B cell (primary cell): ENCODE data around the gene ATRNL1. TPM values are rescaled to one million over a fixed set of nuclear protein-coding genes. Genes with fewer than 3 reads are reported as not detected.

Experiments used
- ATAC-seq: fragments of 200-7000 bp; cut with Tn5 transposase; one replicate; pipeline ENCODE4 v1.10.0; 2021; ENCODE audit warnings: low read depth, mild to moderate bottlenecking, moderate number of reproducible peaks, moderate library complexity
- CTCF ChIA-PET: fragments of 350-600 bp; sonication (Branson Sonifier 250); formaldehyde crosslinking; loops from one replicate; lab custom pipeline; 2021; ENCODE audit warnings: antibody characterized with exemption, inconsistent platforms; lab: Charles Lee
- POLR2A ChIA-PET: fragments of 350-600 bp; sonication (Branson Sonifier 250); formaldehyde crosslinking; loops from one replicate; lab custom pipeline; 2021; ENCODE audit warnings: antibody characterized with exemption; lab: Charles Lee
- DNase-seq: peaks from one replicate; pipeline ENCODE4 v3.0.0; 2013
- H2AFZ ChIP-seq: 2 replicates; pipeline ENCODE4 v1.6.1; 2012; ENCODE audit warnings: mild to moderate bottlenecking, low read depth, low read length; ENCODE audit not compliant: insufficient read depth, poor library complexity, severe bottlenecking
- H3K27ac ChIP-seq, 2 donors: 1 replicate in 1 of 2; 2 replicates in 1 of 2; pipeline ENCODE4 v1.5.1; 2012 to 2013; ENCODE audit warnings: low read length in 2 of 2, mild to moderate bottlenecking in 2 of 2, moderate library complexity in 1 of 2
- H3K27me3 ChIP-seq, 4 experiments: fragments of 200-600 bp in 1 of 4; sonication (generic) in 1 of 4; replicated peaks in 1 of 4; 1 replicate in 2 of 4; 2 replicates in 2 of 4; pipeline versions ENCODE4 v1.6.1 to v1.7.0; 2013 to 2016; ENCODE audit warnings: low read length in 3 of 4, mild to moderate bottlenecking in 2 of 4, mixed read lengths in 1 of 4, moderate library complexity in 1 of 4; ENCODE audit not compliant: insufficient read depth in 4 of 4, control insufficient read depth in 3 of 4; ENCODE audit errors: control extremely low read depth in 1 of 4
- H3K36me3 ChIP-seq, 2 experiments: replicated peaks in 1 of 2; 1 replicate in 1 of 2; 2 replicates in 1 of 2; pipeline versions ENCODE4 v1.6.1 to v1.7.1; 2013; ENCODE audit warnings: low read length in 1 of 2; ENCODE audit not compliant: insufficient read depth in 2 of 2, control insufficient read depth in 1 of 2; ENCODE audit errors: control extremely low read depth in 1 of 2, extremely low read depth in 1 of 2
- H3K4me1 ChIP-seq, 2 donors: fragments of 200-600 bp in 1 of 2; sonication (generic) in 1 of 2; 1 replicate in 1 of 2; 2 replicates in 1 of 2; pipeline versions ENCODE4 v1.5.1 to v1.6.1; 2013 to 2017; ENCODE audit warnings: low read length in 2 of 2; ENCODE audit not compliant: control insufficient read depth in 2 of 2, insufficient read depth in 2 of 2
- H3K4me2 ChIP-seq: replicated peaks from 2 replicates; pipeline ENCODE3; 2012; ENCODE audit warnings: mild to moderate bottlenecking, low read depth, low read length; ENCODE audit not compliant: poor library complexity, severe bottlenecking
- H3K4me3 ChIP-seq, 5 experiments: fragments of 200-600 bp in 1 of 5; sonication (generic) in 1 of 5; 1 replicate in 3 of 5; 2 replicates in 2 of 5; pipeline versions ENCODE4 v1.5.1 to v1.7.0; 2011 to 2016; ENCODE audit warnings: low read length in 4 of 5, mild to moderate bottlenecking in 4 of 5, low read depth in 2 of 5, control low read depth in 1 of 5, moderate library complexity in 1 of 5; ENCODE audit not compliant: insufficient read depth in 1 of 5; ENCODE audit errors: control extremely low read depth in 1 of 5, extremely low read depth in 1 of 5
- H3K79me2 ChIP-seq: fragments of 200-600 bp; sonication (generic); one replicate; pipeline ENCODE4 v1.6.0; 2016; ENCODE audit warnings: low read length; ENCODE audit not compliant: control insufficient read depth, insufficient read depth
- H3K9ac ChIP-seq: fragments of 200-600 bp; sonication (generic); 2 replicates; pipeline ENCODE4 v1.6.1; 2017; ENCODE audit warnings: mild to moderate bottlenecking, low read length, moderate library complexity
- H3K9me3 ChIP-seq, 3 donors: one replicate each; pipeline versions ENCODE4 v1.6.1 to v1.7.1; 2013; ENCODE audit warnings: low read length in 2 of 3; ENCODE audit not compliant: control insufficient read depth in 2 of 3, insufficient read depth in 1 of 3; ENCODE audit errors: control extremely low read depth in 1 of 3
- H4K20me1 ChIP-seq: 2 replicates; pipeline ENCODE4 v1.6.0; 2012; ENCODE audit warnings: mild to moderate bottlenecking, low read length; ENCODE audit not compliant: insufficient read depth, control insufficient read depth, poor library complexity, severe bottlenecking
- H3K27ac Mint-ChIP-seq: one replicate; pipeline ENCODE4 v1.8.0; 2021; ENCODE audit warnings: mixed read lengths
- H3K27me3 Mint-ChIP-seq: one replicate; pipeline ENCODE4 v1.8.0; 2021; ENCODE audit warnings: mixed read lengths
- H3K4me1 Mint-ChIP-seq: one replicate; pipeline ENCODE4 v1.8.0; 2021; ENCODE audit warnings: mixed read lengths
- H3K4me3 Mint-ChIP-seq: one replicate; pipeline ENCODE4 v1.8.0; 2021; ENCODE audit warnings: mixed read lengths
- H3K9me3 Mint-ChIP-seq: one replicate; pipeline ENCODE4 v1.8.0; 2022; ENCODE audit warnings: mixed read lengths; ENCODE audit not compliant: insufficient read depth
- EZH2 ChIP-seq: IDR thresholded peaks from 2 replicates; pipeline ENCODE4 v1.6.1; 2012; ENCODE audit warnings: borderline replicate concordance, low read depth, mild to moderate bottlenecking, moderate library complexity, low read length; ENCODE audit not compliant: insufficient read depth, poor library complexity, severe bottlenecking
- WGBS: methylation state at CpG from one replicate; pipeline ENCODE4 v1.1.5; 2013; ENCODE audit warnings: missing lambda C conversion rate; ENCODE audit not compliant: insufficient coverage; 5-methylcytosine and 5-hydroxymethylcytosine counted together
- intact Hi-C: fragments of 100-400 bp; cut with micrococcal nuclease; formaldehyde crosslinking; loops from one replicate; pipeline ENCODE4 v1.10.0; 2022
- polyA plus RNA-seq: library from polyadenylated mRNA; depleted of rRNA; stranded (reverse); fragments of >200 nt; gene quantifications from 2 replicates; pipeline ENCODE4 v1.2.3, GENCODE V29; 2012
- total RNA-seq, 2 donors: library from RNA; stranded (reverse); fragments of 120-200 nt in 1 of 2; gene quantifications; 1 replicate in 1 of 2; 2 replicates in 1 of 2; pipeline versions ENCODE4 v1.2.3 to v1.2.4, GENCODE V29; 2013 to 2022
- TF ChIP-seq, protein P1 (sequence below): fragments of 200-600 bp; IDR thresholded peaks from one replicate; pipeline ENCODE4 v1.8.0; 2022; ENCODE audit warnings: antibody characterized with exemption, mild to moderate bottlenecking

Gene ATRNL1
- total and polyA plus RNA-seq, 2 donors (not counting 1 experiment from before 2014, with no cell fraction given) = 0.24 to 2.2 TPM

GRCh38 chr10:115802911-115803310, 709.7 kb downstream of the ATRNL1 start:
- Mint-ChIP-seq H3K27me3 (no peaks in the 10 kb centered on the region), H3K4me3 (no peak overlapping the region), H3K9me3 (no peaks in the 10 kb centered on the region), H3K27ac (no peak overlapping the region), H3K4me1 (no peaks in the 10 kb centered on the region)
- no peak overlapping the region for H3K9ac ChIP-seq
- ChIA-PET POLR2A (no interaction called here), CTCF (no interaction called here)
- no peaks in the 10 kb centered on the region for H3K79me2 ChIP-seq
- H3K27ac ChIP-seq = no peak overlapping the region
- no peaks in the 10 kb centered on the region for H3K4me1 ChIP-seq
- H4K20me1 ChIP-seq = no peaks in the 10 kb centered on the region
- H3K27me3 ChIP-seq = no peaks in the 10 kb centered on the region
- H2AFZ ChIP-seq = no peak overlapping the region
- no peak for DNase-seq
- no peak for TF ChIP-seq EZH2
- TF ChIP-seq, protein P1, sequence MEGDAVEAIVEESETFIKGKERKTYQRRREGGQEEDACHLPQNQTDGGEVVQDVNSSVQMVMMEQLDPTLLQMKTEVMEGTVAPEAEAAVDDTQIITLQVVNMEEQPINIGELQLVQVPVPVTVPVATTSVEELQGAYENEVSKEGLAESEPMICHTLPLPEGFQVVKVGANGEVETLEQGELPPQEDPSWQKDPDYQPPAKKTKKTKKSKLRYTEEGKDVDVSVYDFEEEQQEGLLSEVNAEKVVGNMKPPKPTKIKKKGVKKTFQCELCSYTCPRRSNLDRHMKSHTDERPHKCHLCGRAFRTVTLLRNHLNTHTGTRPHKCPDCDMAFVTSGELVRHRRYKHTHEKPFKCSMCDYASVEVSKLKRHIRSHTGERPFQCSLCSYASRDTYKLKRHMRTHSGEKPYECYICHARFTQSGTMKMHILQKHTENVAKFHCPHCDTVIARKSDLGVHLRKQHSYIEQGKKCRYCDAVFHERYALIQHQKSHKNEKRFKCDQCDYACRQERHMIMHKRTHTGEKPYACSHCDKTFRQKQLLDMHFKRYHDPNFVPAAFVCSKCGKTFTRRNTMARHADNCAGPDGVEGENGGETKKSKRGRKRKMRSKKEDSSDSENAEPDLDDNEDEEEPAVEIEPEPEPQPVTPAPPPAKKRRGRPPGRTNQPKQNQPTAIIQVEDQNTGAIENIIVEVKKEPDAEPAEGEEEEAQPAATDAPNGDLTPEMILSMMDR = no peak
- H3K4me3 ChIP-seq = no peak overlapping the region
- no peak for ATAC-seq
- peaks cover 0 to 2% (median 0%) of the 10 kb centered on the region in 3 donors for H3K9me3 ChIP-seq
- intact Hi-C loops = no loop called here
- H3K4me2 ChIP-seq = no peak overlapping the region
- H3K36me3 ChIP-seq = no peaks in the 10 kb centered on the region

GRCh38 chr10:115814542-115814941, 721.4 kb downstream of the ATRNL1 start:
- CTCF ChIA-PET = no interaction called here
- no peaks in the 10 kb centered on the region for H3K27me3 ChIP-seq
- no peaks in the 10 kb centered on the region for H3K9me3 Mint-ChIP-seq
- no peaks in the 10 kb centered on the region for H3K36me3 ChIP-seq
- no peak overlapping the region for H2AFZ ChIP-seq
- intact Hi-C loops = no loop called here
- POLR2A ChIA-PET = no interaction called here
- H3K9me3 ChIP-seq = no peaks in the 10 kb centered on the region
- no peak overlapping the region for H3K4me3 ChIP-seq
- H4K20me1 ChIP-seq = no peaks in the 10 kb centered on the region
- H3K79me2 ChIP-seq = no peaks in the 10 kb centered on the region
- TF ChIP-seq, protein P1 = no peak
- TF ChIP-seq EZH2 = no peak
- H3K27ac ChIP-seq = no peak overlapping the region
- H3K4me2 ChIP-seq = no peak overlapping the region
- no peak for ATAC-seq
- H3K27ac Mint-ChIP-seq = no peak overlapping the region
- no peak for DNase-seq
- H3K4me1 Mint-ChIP-seq = no peaks in the 10 kb centered on the region
- WGBS = 60% methylated on average over 1 of the region's 2 CpGs
- no peak overlapping the region for H3K9ac ChIP-seq
- H3K4me1 ChIP-seq = no peaks in the 10 kb centered on the region
- H3K27me3 Mint-ChIP-seq = no peaks in the 10 kb centered on the region
- H3K4me3 Mint-ChIP-seq = no peak overlapping the region
